Esophagus muscularis mucosa (tissue), 3 donors: ENCODE results near the gene LHX3.

Experiments used
- CTCF ChIP-seq, 3 experiments: fragments of 200-600 bp in 2 of 3; fragments of 450-650 bp in 1 of 3; sonication (generic) in 2 of 3; IDR thresholded peaks; one replicate each; pipeline ENCODE4 v1.5.1; 2017 to 2019; ENCODE audit warnings: antibody characterized with exemption in 3 of 3, mild to moderate bottlenecking in 2 of 3, moderate library complexity in 1 of 3
- EP300 ChIP-seq: sonication (generic); formaldehyde crosslinking; IDR thresholded peaks from one replicate; pipeline ENCODE4 v1.6.1; 2017; ENCODE audit warnings: antibody characterized with exemption

GRCh38 chr9:136222906-136223285, 18.0 kb upstream of the LHX3 start:
- TF ChIP-seq CTCF (IDR thresholded peaks at IDR 0.05) (no peak), EP300 (no peak)
